Endothelial cell of umbilical vein (primary cell): ENCODE results near the gene CYP39A1. TPM values are rescaled to one million over a fixed set of nuclear protein-coding genes. Genes with fewer than 3 reads are reported as not detected.

Experiments used
- BruUV-seq: library from RNA; stranded (reverse); fragments of 400-500 nt; replicated peaks from 2 replicates; lab custom pipeline; 2021; lab: Mats Ljungman, UMichigan
- CTCF ChIA-PET: fragments of 300-600, 350-600 bp; sonication (Branson Sonifier 250); formaldehyde crosslinking; loops from one replicate; lab custom pipeline; 2021; ENCODE audit warnings: antibody characterized with exemption, inconsistent platforms; lab: Charles Lee
- POLR2A ChIA-PET: fragments of 300-600, 350-600 bp; sonication (Branson Sonifier 250); formaldehyde crosslinking; loops from one replicate; lab custom pipeline; 2021; ENCODE audit warnings: antibody characterized with exemption, inconsistent platforms; lab: Charles Lee
- DNase-seq: peaks from one replicate; pipeline ENCODE4 v3.0.0-alpha.2; 2011; ENCODE audit warnings: low read depth, low spot score
- FAIRE-seq: peaks from 2 replicates; lab custom pipeline; 2011; peaks lifted over from hg19 to GRCh38; lab: Jason Lieb, UNC
- H2AFZ ChIP-seq: 2 replicates; pipeline ENCODE4 v1.6.0; 2012; ENCODE audit warnings: low read depth, low read length, control low read depth, inconsistent platforms
- H3K27ac ChIP-seq: 2 replicates; pipeline ENCODE4 v1.5.1; 2011; ENCODE audit warnings: low read depth, mild to moderate bottlenecking, control low read depth, low read length, moderate library complexity; ENCODE audit not compliant: insufficient read depth
- H3K27me3 ChIP-seq, 2 experiments: 2 replicates each; pipeline versions ENCODE4 v1.6.0 to v1.6.1; 2011; ENCODE audit warnings: low read length in 2 of 2, mixed read lengths in 1 of 2; ENCODE audit not compliant: control insufficient read depth in 2 of 2, insufficient read depth in 2 of 2
- H3K36me3 ChIP-seq, 2 experiments: 2 replicates in 1 of 2; 3 replicates in 1 of 2; pipeline ENCODE4 v1.5.1; 2011; ENCODE audit warnings: low read length in 2 of 2, mild to moderate bottlenecking in 1 of 2, moderate library complexity in 1 of 2; ENCODE audit not compliant: control insufficient read depth in 2 of 2, insufficient read depth in 2 of 2; ENCODE audit errors: extremely low read depth in 1 of 2
- H3K4me1 ChIP-seq: 3 replicates; pipeline ENCODE4 v1.5.1; 2011; ENCODE audit warnings: mild to moderate bottlenecking, low read length; ENCODE audit not compliant: control insufficient read depth, insufficient read depth; ENCODE audit errors: extremely low read depth
- H3K4me2 ChIP-seq: 2 replicates; pipeline ENCODE4 v1.6.1; 2011; ENCODE audit warnings: low read length, control low read depth, mixed read lengths; ENCODE audit not compliant: insufficient read depth
- H3K4me3 ChIP-seq, 3 experiments: fragments of 200-600 bp in 1 of 3; sonication (generic), shearing (Covaris generic) in 1 of 3; replicated peaks in 1 of 3; 2 replicates each; pipeline ENCODE4 v1.5.1; 2011 to 2016; ENCODE audit warnings: control low read depth in 3 of 3, low read length in 3 of 3, mild to moderate bottlenecking in 2 of 3, inconsistent platforms in 1 of 3, low read depth in 1 of 3, moderate library complexity in 1 of 3; ENCODE audit not compliant: insufficient read depth in 1 of 3
- H3K79me2 ChIP-seq: 2 replicates; pipeline ENCODE4 v1.6.0; 2012; ENCODE audit warnings: low read length, inconsistent platforms; ENCODE audit not compliant: control insufficient read depth, insufficient read depth
- H3K9ac ChIP-seq: replicated peaks from 2 replicates; pipeline ENCODE3; 2011; ENCODE audit warnings: low read length, control low read depth; ENCODE audit not compliant: insufficient read depth; ENCODE audit errors: extremely low read depth
- H3K9me1 ChIP-seq: replicated peaks from 3 replicates; pipeline ENCODE4 v1.6.0; 2011; ENCODE audit warnings: mild to moderate bottlenecking, low read length; ENCODE audit not compliant: control insufficient read depth, insufficient read depth; ENCODE audit errors: extremely low read depth
- H3K9me3 ChIP-seq: replicated peaks from 2 replicates; pipeline ENCODE4 v1.5.1; 2012; ENCODE audit warnings: low read length, inconsistent platforms; ENCODE audit not compliant: control insufficient read depth, insufficient read depth
- H4K20me1 ChIP-seq: replicated peaks from 2 replicates; pipeline ENCODE3; 2011; ENCODE audit warnings: mild to moderate bottlenecking, low read length; ENCODE audit not compliant: control insufficient read depth, insufficient read depth; ENCODE audit errors: extremely low read depth
- CTCF ChIP-seq, 2 donors: IDR thresholded peaks; 1 replicate in 1 of 2; 2 replicates in 1 of 2; pipeline ENCODE4 v1.5.1; 2011; ENCODE audit warnings: low read length in 2 of 2, mild to moderate bottlenecking in 2 of 2, moderate library complexity in 2 of 2, control low read depth in 1 of 2, inconsistent platforms in 1 of 2, low read depth in 1 of 2; ENCODE audit not compliant: insufficient read depth in 1 of 2; ENCODE audit errors: extremely low read depth in 1 of 2
- EZH2 ChIP-seq: IDR thresholded peaks from 2 replicates; pipeline ENCODE4 v1.6.1; 2012; ENCODE audit warnings: borderline replicate concordance, low read depth, mild to moderate bottlenecking, moderate library complexity, low read length, inconsistent platforms; ENCODE audit not compliant: severe bottlenecking
- FOS ChIP-seq: IDR thresholded peaks from 2 replicates; pipeline ENCODE4 v1.6.1; 2011; ENCODE audit warnings: mild to moderate bottlenecking, low read length, moderate library complexity, borderline replicate concordance; ENCODE audit not compliant: insufficient read depth
- GATA2 ChIP-seq: IDR thresholded peaks from 2 replicates; pipeline ENCODE4 v1.7.0; 2011; ENCODE audit warnings: low read depth, mild to moderate bottlenecking, moderate library complexity, mixed read lengths, low read length; ENCODE audit not compliant: insufficient read length, insufficient read depth
- JUN ChIP-seq: IDR thresholded peaks from 2 replicates; pipeline ENCODE4 v1.6.1; 2011; ENCODE audit warnings: borderline replicate concordance, low read depth; ENCODE audit not compliant: insufficient read length, insufficient read depth
- MAX ChIP-seq: IDR thresholded peaks from 2 replicates; pipeline ENCODE4 v1.6.1; 2011; ENCODE audit not compliant: insufficient read depth, insufficient read length
- MYC ChIP-seq: IDR thresholded peaks from one replicate; pipeline ENCODE4 v1.6.1; 2011; ENCODE audit warnings: mild to moderate bottlenecking, low read depth, low read length
- POLR2A ChIP-seq: IDR thresholded peaks from 2 replicates; pipeline ENCODE4 v1.6.1; 2012; ENCODE audit warnings: low read depth, mild to moderate bottlenecking, control low read depth, low read length
- POLR2AphosphoS5 ChIP-seq: IDR thresholded peaks from 2 replicates; pipeline ENCODE4 v1.6.1; 2012; ENCODE audit warnings: low read depth, mild to moderate bottlenecking, control low read depth, low read length, moderate library complexity; ENCODE audit not compliant: insufficient read depth
- dilution Hi-C: fragments of 300-500 bp; cut with MboI; formaldehyde crosslinking; loops from one replicate; pipeline ENCODE4 v1.15.0; 2019; ENCODE audit warnings: low sequenced_read_pairs; ENCODE audit not compliant: extremely low pct_ligation_motif_present
- intact Hi-C: fragments of 100-400 bp; cut with micrococcal nuclease; formaldehyde crosslinking; loops from one replicate; pipeline ENCODE4 v1.10.0; 2022
- polyA plus RNA-seq, 4 experiments: library from polyadenylated mRNA; depleted of rRNA in 3 of 4; stranded (reverse) in 3 of 4; unstranded in 1 of 4; fragments of >200 nt; gene quantifications; 2 replicates each; pipeline versions ENCODE4 v1.2.1 to v1.2.3, GENCODE V29; 2011 to 2012; ENCODE audit warnings: missing spikeins in 1 of 4
- total RNA-seq: library from RNA; stranded (reverse); gene quantifications from 2 replicates; pipeline ENCODE4 v1.2.3, GENCODE V29; 2021

Gene CYP39A1
- total and polyA plus RNA-seq, 2 donors (not counting 3 experiments of a cell fraction or from before 2014, with no cell fraction given), result not detected

- no TSS peak for BruUV-seq
- Histone ChIP-seq H3K27me3 (no peaks in the 10 kb centered on the region), H3K4me3 (no peak overlapping the region), H3K9ac (no peak overlapping the region), H4K20me1 (no peaks in the 10 kb centered on the region), H3K36me3 (no peaks in the 10 kb centered on the region), H3K79me2 (no peaks in the 10 kb centered on the region), H3K4me2 (no peak overlapping the region), H3K9me3 (no peaks in the 10 kb centered on the region), H3K4me1 (no peaks in the 10 kb centered on the region), H2AFZ (no peak overlapping the region), H3K9me1 (no peaks in the 10 kb centered on the region), H3K27ac (no peak overlapping the region)
- dilution Hi-C loops (no loop called here), intact Hi-C loops (no loop called here)
- TF ChIP-seq FOS (no peak), POLR2A (no peak), EZH2 (no peak), MAX (no peak), GATA2 (no peak), CTCF (IDR thresholded peaks at IDR 0.05; ENCODE audit: extremely low read depth in 1 of 2, insufficient read depth in 1 of 2, low read depth in 1 of 2, low read length in 2 of 2) (no peak), JUN (no peak), POLR2AphosphoS5 (no peak), MYC (no peak)
- ChIA-PET CTCF (no interaction called here), POLR2A (no interaction called here)
- DNase-seq, result no peak
- FAIRE-seq, result no peak
These were observed 15.5 kb downstream of the CYP39A1 start for GRCh38 chr6:46637145-46637544.
